ENCODE results near the gene CTNNA3. TPM values are rescaled to one million over a fixed set of nuclear protein-coding genes. Genes with fewer than 3 reads are reported as not detected.

CTNNA3 gene
- total RNA-seq, 1 experiment from 2014 or later: not detected

GRCh38 chr10:66244953-66245352, 1451.0 kb downstream of the CTNNA3 start:
- H3K79me2 ChIP-seq (ENCODE audit: low read length): no peaks in the 10 kb centered on the region
- no peak for DNase-seq

GRCh38 chr10:66242885-66243284, 1453.1 kb downstream of the CTNNA3 start:
- no peaks in the 10 kb centered on the region; the same call in 1 of the 2 replicates for H3K4me1 ChIP-seq (ENCODE audit: low read length)
- no peaks in the 10 kb centered on the region for H3K9me2 ChIP-seq (replicated peaks; ENCODE audit: insufficient read depth, low read length)
- DNase-seq: no peak
- H3K27me3 ChIP-seq (ENCODE audit: low read length): no peaks in the 10 kb centered on the region
- no peak overlapping the region for H3K27ac ChIP-seq (ENCODE audit: low read length)
- H3K9me3 ChIP-seq (ENCODE audit: low read length): no peaks in the 10 kb centered on the region
- no peak overlapping the region for H3K9ac ChIP-seq (ENCODE audit: low read length)
- no peak overlapping the region for H3K4me3 ChIP-seq (ENCODE audit: low read length)
- H4K20me1 ChIP-seq (ENCODE audit: insufficient read depth, low read depth, low read length): no peaks in the 10 kb centered on the region
- no peaks in the 10 kb centered on the region for H3K36me3 ChIP-seq (ENCODE audit: insufficient read depth, low read length)
- H3K4me2 ChIP-seq (ENCODE audit: low read depth, low read length, poor library complexity, severe bottlenecking): no peak overlapping the region
- no peak overlapping the region for H2AFZ ChIP-seq (ENCODE audit: low read length)
- H3K79me2 ChIP-seq (ENCODE audit: low read length): no peaks in the 10 kb centered on the region

More at GRCh38 chr10:66244953-66245352, 1451.0 kb downstream of the CTNNA3 start:
- no peaks in the 10 kb centered on the region; the same call in 1 of the 2 replicates for H3K4me1 ChIP-seq (ENCODE audit: low read length)
- H3K9me2 ChIP-seq (replicated peaks; ENCODE audit: insufficient read depth, low read length): no peaks in the 10 kb centered on the region
- H3K9me3 ChIP-seq (ENCODE audit: low read length): no peaks in the 10 kb centered on the region
- H3K9ac ChIP-seq (ENCODE audit: low read length): no peak overlapping the region
- H3K36me3 ChIP-seq (ENCODE audit: insufficient read depth, low read length): no peaks in the 10 kb centered on the region
- H3K27me3 ChIP-seq (ENCODE audit: low read length): no peaks in the 10 kb centered on the region
- no peak overlapping the region for H3K4me3 ChIP-seq (ENCODE audit: low read length)
- H3K27ac ChIP-seq (ENCODE audit: low read length): no peak overlapping the region
- no peak overlapping the region for H2AFZ ChIP-seq (ENCODE audit: low read length)
- no peaks in the 10 kb centered on the region for H4K20me1 ChIP-seq (ENCODE audit: insufficient read depth, low read depth, low read length)
- no peak overlapping the region for H3K4me2 ChIP-seq (ENCODE audit: low read depth, low read length, poor library complexity, severe bottlenecking)

GRCh38 chr10:66239062-66239461, 1456.9 kb downstream of the CTNNA3 start:
- no peak overlapping the region for H3K9ac ChIP-seq (ENCODE audit: low read length)
- no peak overlapping the region for H3K4me3 ChIP-seq (ENCODE audit: low read length)
- H4K20me1 ChIP-seq (ENCODE audit: insufficient read depth, low read depth, low read length): no peaks in the 10 kb centered on the region
- DNase-seq: no peak
- peaks cover 8% of the 10 kb centered on the region for H3K4me1 ChIP-seq (ENCODE audit: low read length)
- H2AFZ ChIP-seq (ENCODE audit: low read length): no peak overlapping the region
- no peaks in the 10 kb centered on the region for H3K9me3 ChIP-seq (ENCODE audit: low read length)
- H3K9me2 ChIP-seq (replicated peaks; ENCODE audit: insufficient read depth, low read length): no peaks in the 10 kb centered on the region
- no peaks in the 10 kb centered on the region for H3K27me3 ChIP-seq (ENCODE audit: low read length)
- no peaks in the 10 kb centered on the region for H3K36me3 ChIP-seq (ENCODE audit: insufficient read depth, low read length)
- H3K79me2 ChIP-seq (ENCODE audit: low read length): no peaks in the 10 kb centered on the region
- H3K4me2 ChIP-seq (ENCODE audit: low read depth, low read length, poor library complexity, severe bottlenecking): no peak overlapping the region
- H3K27ac ChIP-seq (ENCODE audit: low read length): no peak overlapping the region

GRCh38 chr10:66238343-66238742, 1457.7 kb downstream of the CTNNA3 start:
- Histone ChIP-seq H3K4me1 (ENCODE audit: low read length) (peaks cover 8% of the 10 kb centered on the region), H2AFZ (ENCODE audit: low read length) (no peak overlapping the region), H3K4me3 (ENCODE audit: low read length) (no peak overlapping the region), H4K20me1 (ENCODE audit: insufficient read depth, low read depth, low read length) (no peaks in the 10 kb centered on the region), H3K36me3 (ENCODE audit: insufficient read depth, low read length) (no peaks in the 10 kb centered on the region), H3K27ac (ENCODE audit: low read length) (no peak overlapping the region), H3K4me2 (ENCODE audit: low read depth, low read length, poor library complexity, severe bottlenecking) (no peak overlapping the region), H3K27me3 (ENCODE audit: low read length) (no peaks in the 10 kb centered on the region), H3K9me2 (replicated peaks; ENCODE audit: insufficient read depth, low read length) (no peaks in the 10 kb centered on the region), H3K79me2 (ENCODE audit: low read length) (no peaks in the 10 kb centered on the region), H3K9me3 (ENCODE audit: low read length) (no peaks in the 10 kb centered on the region), H3K9ac (ENCODE audit: low read length) (no peak overlapping the region)
- no peak for DNase-seq

- DNase-seq: peak; percentile 49
- Histone ChIP-seq H3K79me2 (ENCODE audit: low read length) (no peaks in the 10 kb centered on the region), H3K27me3 (ENCODE audit: low read length) (no peaks in the 10 kb centered on the region), H3K36me3 (ENCODE audit: insufficient read depth, low read length) (no peaks in the 10 kb centered on the region), H3K4me2 (ENCODE audit: low read depth, low read length, poor library complexity, severe bottlenecking) (peak overlapping the region; percentile 21), H3K4me3 (ENCODE audit: low read length) (no peak overlapping the region), H4K20me1 (ENCODE audit: insufficient read depth, low read depth, low read length) (no peaks in the 10 kb centered on the region), H3K27ac (ENCODE audit: low read length) (no peak overlapping the region), H3K4me1 (ENCODE audit: low read length) (peaks cover 8% of the 10 kb centered on the region), H3K9me3 (ENCODE audit: low read length) (no peaks in the 10 kb centered on the region), H3K9ac (ENCODE audit: low read length) (no peak overlapping the region), H2AFZ (ENCODE audit: low read length) (peak overlapping the region; percentile 71; the same call in 1 of the 2 replicates), H3K9me2 (replicated peaks; ENCODE audit: insufficient read depth, low read length) (no peaks in the 10 kb centered on the region)
Observed at GRCh38 chr10:66234872-66235271, 1461.1 kb downstream of the CTNNA3 start.

GRCh38 chr10:66228887-66229286, 1467.1 kb downstream of the CTNNA3 start:
- H4K20me1 ChIP-seq (ENCODE audit: insufficient read depth, low read depth, low read length): no peaks in the 10 kb centered on the region

GRCh38 chr10:66223656-66224055, 1472.3 kb downstream of the CTNNA3 start:
- Histone ChIP-seq H3K27ac (ENCODE audit: low read length) (no peak overlapping the region), H3K4me3 (ENCODE audit: low read length) (no peak overlapping the region), H4K20me1 (ENCODE audit: insufficient read depth, low read depth, low read length) (no peaks in the 10 kb centered on the region), H2AFZ (ENCODE audit: low read length) (no peak overlapping the region), H3K27me3 (ENCODE audit: low read length) (no peaks in the 10 kb centered on the region; the same call in 1 of the 2 replicates), H3K9ac (ENCODE audit: low read length) (no peak overlapping the region), H3K36me3 (ENCODE audit: insufficient read depth, low read length) (no peaks in the 10 kb centered on the region), H3K79me2 (ENCODE audit: low read length) (no peaks in the 10 kb centered on the region), H3K9me3 (ENCODE audit: low read length) (peaks cover 7% of the 10 kb centered on the region), H3K4me2 (ENCODE audit: low read depth, low read length, poor library complexity, severe bottlenecking) (no peak overlapping the region), H3K4me1 (ENCODE audit: low read length) (no peaks in the 10 kb centered on the region), H3K9me2 (replicated peaks; ENCODE audit: insufficient read depth, low read length) (no peaks in the 10 kb centered on the region)
- no peak for DNase-seq

More at GRCh38 chr10:66228887-66229286, 1467.1 kb downstream of the CTNNA3 start:
- Histone ChIP-seq H3K4me1 (ENCODE audit: low read length) (no peaks in the 10 kb centered on the region), H3K9me2 (replicated peaks; ENCODE audit: insufficient read depth, low read length) (no peaks in the 10 kb centered on the region), H3K4me2 (ENCODE audit: low read depth, low read length, poor library complexity, severe bottlenecking) (no peak overlapping the region), H3K4me3 (ENCODE audit: low read length) (no peak overlapping the region), H3K27ac (ENCODE audit: low read length) (no peak overlapping the region), H3K9me3 (ENCODE audit: low read length) (peaks cover 16% of the 10 kb centered on the region), H2AFZ (ENCODE audit: low read length) (no peak overlapping the region), H3K79me2 (ENCODE audit: low read length) (no peaks in the 10 kb centered on the region), H3K27me3 (ENCODE audit: low read length) (no peaks in the 10 kb centered on the region), H3K36me3 (ENCODE audit: insufficient read depth, low read length) (no peaks in the 10 kb centered on the region), H3K9ac (ENCODE audit: low read length) (no peak overlapping the region)
- DNase-seq: no peak

GRCh38 chr10:66222462-66223046, 1473.4 kb downstream of the CTNNA3 start:
- H3K9me3 ChIP-seq (ENCODE audit: low read length): peaks cover 3% of the 10 kb centered on the region
- no peaks in the 10 kb centered on the region for H3K79me2 ChIP-seq (ENCODE audit: low read length)

More at GRCh38 chr10:66222462-66223046, 1473.4 kb downstream of the CTNNA3 start:
- no peak overlapping the region for H3K4me3 ChIP-seq (ENCODE audit: low read length)
- no peaks in the 10 kb centered on the region; the same call in 1 of the 2 replicates for H3K27me3 ChIP-seq (ENCODE audit: low read length)
- H3K4me1 ChIP-seq (ENCODE audit: low read length): no peaks in the 10 kb centered on the region
- no peak overlapping the region for H3K27ac ChIP-seq (ENCODE audit: low read length)
- H3K36me3 ChIP-seq (ENCODE audit: insufficient read depth, low read length): no peaks in the 10 kb centered on the region; the same call in 1 of the 2 replicates
- no peak overlapping the region for H2AFZ ChIP-seq (ENCODE audit: low read length)
- H3K9ac ChIP-seq (ENCODE audit: low read length): no peak overlapping the region
- no peaks in the 10 kb centered on the region for H4K20me1 ChIP-seq (ENCODE audit: insufficient read depth, low read depth, low read length)
- H3K4me2 ChIP-seq (ENCODE audit: low read depth, low read length, poor library complexity, severe bottlenecking): no peak overlapping the region
- no peaks in the 10 kb centered on the region for H3K9me2 ChIP-seq (replicated peaks; ENCODE audit: insufficient read depth, low read length)
- DNase-seq: no peak

Measured in Karpas-422 (cell line).